Measurements from ENCODE around the gene ARHGAP19. TPM values are rescaled to one million over a fixed set of nuclear protein-coding genes. Genes with fewer than 3 reads are reported as not detected.

The ARHGAP19 gene
- total RNA-seq, 1 experiment from 2014 or later, result 11.1 TPM

Small RNA genes lying within 50 kb of the gene (small RNA-seq; reads per million reads assigned to genes)
- not detected for gene RF00017

Other genes with a start within 250 kb of the ARHGAP19 start
- gene SLIT1, start 106.7 kb downstream of the ARHGAP19 start, total RNA-seq (2014; rRNA removed; shearing (Covaris generic)), result 0.07 TPM in 1 of 2 replicates, not detected in the other
- gene FRAT1, start 26.6 kb upstream of the ARHGAP19 start, total RNA-seq (2014; rRNA removed; shearing (Covaris generic)), result 3.3 and 4.3 TPM in 2 replicates
- 11.8 and 12.9 TPM in 2 replicates for gene FRAT2, start 42.1 kb upstream of the ARHGAP19 start, total RNA-seq (2014; rRNA removed; shearing (Covaris generic))
- 68.6 and 75.5 TPM in 2 replicates for gene RRP12, start 108.7 kb upstream of the ARHGAP19 start, total RNA-seq (2014; rRNA removed; shearing (Covaris generic))
- gene PGAM1, start 133.6 kb upstream of the ARHGAP19 start, total RNA-seq (2014; rRNA removed; shearing (Covaris generic)), result 1,002 and 1,071 TPM in 2 replicates
- 73.4 and 78.3 TPM in 2 replicates for gene EXOSC1, start 153.4 kb upstream of the ARHGAP19 start, total RNA-seq (2014; rRNA removed; shearing (Covaris generic))
- gene ZDHHC16, start 153.5 kb upstream of the ARHGAP19 start, total RNA-seq (2014; rRNA removed; shearing (Covaris generic)), result 70.6 and 82.0 TPM in 2 replicates
- 129 and 152 TPM in 2 replicates for gene MMS19, start 205.8 kb upstream of the ARHGAP19 start, total RNA-seq (2014; rRNA removed; shearing (Covaris generic))
- 42.1 and 53.0 TPM in 2 replicates for gene UBTD1, start 206.3 kb upstream of the ARHGAP19 start, total RNA-seq (2014; rRNA removed; shearing (Covaris generic))